ENCODE data around the gene CCSAP.
"Not testable (repeated sequence)": the region's sequence is repeated elsewhere in the genome, so short reads cannot be mapped to it uniquely, and the experiment has no call there.

Gene CCSAP

GRCh38 chr1:229364207-229365065, 21.6 kb upstream of the CCSAP start:
- DNase-seq: no peak

- DNase-seq: no peak
Observed at GRCh38 chr1:229363723-229364122, 20.9 kb upstream of the CCSAP start.

- no peak for DNase-seq
Observed at GRCh38 chr1:229360420-229360819, 17.6 kb upstream of the CCSAP start.

- no peak for DNase-seq
Observed at GRCh38 chr1:229355661-229356060, 12.8 kb upstream of the CCSAP start.

GRCh38 chr1:229354226-229354625, 11.4 kb upstream of the CCSAP start:
- no peak for DNase-seq

GRCh38 chr1:229352975-229353374, 10.1 kb upstream of the CCSAP start:
- DNase-seq: no peak

GRCh38 chr1:229349463-229350385, 6.9 kb upstream of the CCSAP start:
- no peak for DNase-seq

- DNase-seq: no peak
Observed at GRCh38 chr1:229347528-229347927, 4.7 kb upstream of the CCSAP start.

- no peak for DNase-seq
Observed at GRCh38 chr1:229344937-229345684, 2.3 kb upstream of the CCSAP start.

- no peak for DNase-seq
Observed at GRCh38 chr1:229344139-229344538, 1.3 kb upstream of the CCSAP start.

- DNase-seq: peak; percentile 81 to 82
Observed at GRCh38 chr1:229341774-229342655, 832 bp downstream of the CCSAP start.

GRCh38 chr1:229340496-229340895, 2.4 kb downstream of the CCSAP start:
- no peak for DNase-seq

- DNase-seq: peak in 1 of 2 experiments; percentile 7
Observed at GRCh38 chr1:229339520-229339919, 3.3 kb downstream of the CCSAP start.

- DNase-seq: no peak
Observed at GRCh38 chr1:229339086-229339485, 3.8 kb downstream of the CCSAP start.

GRCh38 chr1:229336345-229336744, 6.5 kb downstream of the CCSAP start:
- DNase-seq: no peak

- no peak for DNase-seq
Observed at GRCh38 chr1:229334716-229335115, 8.1 kb downstream of the CCSAP start.

GRCh38 chr1:229334269-229334668, 8.6 kb downstream of the CCSAP start:
- DNase-seq: no peak

- no peak for DNase-seq
Observed at GRCh38 chr1:229328598-229329362, 14.1 kb downstream of the CCSAP start.

GRCh38 chr1:229327765-229328164, 15.1 kb downstream of the CCSAP start:
- not testable (repeated sequence) for DNase-seq

GRCh38 chr1:229326601-229327000, 16.2 kb downstream of the CCSAP start:
- DNase-seq: no peak

GRCh38 chr1:229325853-229326487, 16.9 kb downstream of the CCSAP start:
- DNase-seq: no peak
